GM15510 (cell line): Measurements from ENCODE around the gene RBMY1D.
"Not testable (repeated sequence)": the region's sequence is repeated elsewhere in the genome, so short reads cannot be mapped to it uniquely, and the experiment has no call there.

ENCODE experiments used
- POLR2A ChIP-seq: IDR thresholded peaks from 3 replicates; pipeline ENCODE4 v1.6.1; 2011; ENCODE audit warnings: borderline replicate concordance; ENCODE audit not compliant: insufficient read length; ENCODE audit errors: extremely low read depth

The RBMY1D gene

DNA sequence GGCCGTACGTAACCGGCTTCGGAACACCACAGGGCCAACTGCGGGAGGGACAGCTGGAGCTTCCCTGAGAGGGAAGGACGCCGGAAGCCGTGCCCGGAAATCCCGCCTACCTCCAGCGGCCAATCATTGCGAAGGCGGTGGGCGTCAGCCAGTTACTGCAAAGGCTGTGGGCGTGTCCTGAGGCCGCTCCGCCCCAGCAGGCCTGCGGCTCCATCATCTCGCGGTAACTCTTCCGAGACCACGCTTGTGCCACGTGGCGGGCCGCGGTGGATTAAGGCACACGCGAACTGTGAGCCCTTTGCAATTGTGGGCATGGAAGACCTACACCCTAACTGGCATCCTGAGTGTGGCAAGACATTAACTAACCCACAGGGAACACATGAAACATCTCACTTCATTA lies at the start of gene RBMY1D:
Gene RBMY1D (minus strand): TSS at position 101 of the 400 bp plus-strand sequence. CDS start 2,013 bp downstream, outside the sequence.
- not testable (repeated sequence) for TF ChIP-seq POLR2A

GRCh38 chrY:21917932-21918331 lies 23.6 kb upstream of the RBMY1D start, which contains the start of gene RBMY1E:
RBMY1E (minus strand) TSS chrY:21918032; CDS start chrY:21916054, 1,978 bp downstream.
- TF ChIP-seq POLR2A = not testable (repeated sequence)

GRCh38 chrY:21845481-21845880 lies 48.8 kb downstream of the RBMY1D start:
- TF ChIP-seq POLR2A = no peak

DNA sequence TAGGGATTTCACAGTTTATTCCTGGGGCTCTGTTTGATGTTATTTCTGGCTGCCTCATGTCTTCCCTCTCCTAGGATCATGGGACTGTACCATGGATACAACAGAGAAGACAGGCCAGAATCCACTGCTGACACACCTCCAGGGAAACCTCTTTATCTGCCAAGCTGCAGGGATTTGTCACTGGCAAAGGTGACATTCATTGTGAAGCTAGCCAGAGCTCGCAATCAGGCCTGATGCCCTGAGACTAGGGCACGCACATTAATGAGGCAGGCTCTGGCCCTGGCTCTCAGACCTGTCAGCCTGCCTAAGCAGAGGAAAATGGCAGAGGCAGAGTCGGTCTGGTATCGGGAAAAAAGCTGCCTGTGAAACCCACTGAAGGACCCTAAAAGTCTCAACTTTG lies 52.2 kb downstream of the RBMY1D start:
- TF ChIP-seq POLR2A = no peak

DNA sequence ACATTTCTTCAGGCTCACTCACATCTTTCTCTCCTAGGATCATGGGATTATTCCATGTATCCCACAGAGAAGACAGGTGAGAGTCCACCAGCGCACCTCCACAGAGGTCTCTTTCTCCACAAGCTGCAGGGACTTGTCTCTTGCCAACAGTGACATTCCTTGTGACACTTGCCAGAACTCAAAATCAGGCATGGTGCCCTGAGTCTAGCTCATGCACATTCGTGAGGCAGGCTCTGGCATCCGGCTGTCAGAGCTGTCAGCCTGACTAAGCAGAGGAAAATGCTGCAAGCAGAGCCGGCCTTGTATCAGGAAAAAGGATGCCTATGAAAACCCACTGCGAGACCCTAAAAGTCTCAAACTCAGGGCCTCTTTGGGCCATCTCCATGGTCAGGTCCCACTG lies 54.8 kb downstream of the RBMY1D start:
- no peak for TF ChIP-seq POLR2A

- no peak for TF ChIP-seq POLR2A
These were observed 58.0 kb downstream of the RBMY1D start for GRCh38 chrY:21836343-21836742.

DNA sequence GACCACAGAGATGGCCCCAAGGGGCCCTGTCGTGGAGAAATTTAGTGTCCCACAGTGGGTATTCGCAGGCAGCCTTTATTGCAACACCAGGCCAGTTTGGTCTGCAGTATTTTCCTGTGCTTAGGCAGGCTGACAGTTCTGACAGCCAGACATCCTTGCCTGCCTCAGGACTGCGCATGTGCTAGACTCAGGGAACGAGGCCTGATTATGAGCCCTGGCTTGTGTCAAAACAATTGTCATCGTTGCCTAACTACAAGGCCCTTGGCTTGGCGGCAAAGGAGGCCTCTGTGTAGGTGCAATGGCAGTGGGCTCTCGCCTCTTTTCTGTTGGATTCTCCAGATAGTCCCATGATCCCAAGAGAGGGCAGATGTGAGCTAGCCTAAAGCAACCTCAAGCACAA lies 59.3 kb downstream of the RBMY1D start:
- TF ChIP-seq POLR2A = no peak
